Measurements from ENCODE around the gene GLDN.
"Not testable (repeated sequence)": the region's sequence is repeated elsewhere in the genome, so short reads cannot be mapped to it uniquely, and the experiment has no call there.

DNA sequence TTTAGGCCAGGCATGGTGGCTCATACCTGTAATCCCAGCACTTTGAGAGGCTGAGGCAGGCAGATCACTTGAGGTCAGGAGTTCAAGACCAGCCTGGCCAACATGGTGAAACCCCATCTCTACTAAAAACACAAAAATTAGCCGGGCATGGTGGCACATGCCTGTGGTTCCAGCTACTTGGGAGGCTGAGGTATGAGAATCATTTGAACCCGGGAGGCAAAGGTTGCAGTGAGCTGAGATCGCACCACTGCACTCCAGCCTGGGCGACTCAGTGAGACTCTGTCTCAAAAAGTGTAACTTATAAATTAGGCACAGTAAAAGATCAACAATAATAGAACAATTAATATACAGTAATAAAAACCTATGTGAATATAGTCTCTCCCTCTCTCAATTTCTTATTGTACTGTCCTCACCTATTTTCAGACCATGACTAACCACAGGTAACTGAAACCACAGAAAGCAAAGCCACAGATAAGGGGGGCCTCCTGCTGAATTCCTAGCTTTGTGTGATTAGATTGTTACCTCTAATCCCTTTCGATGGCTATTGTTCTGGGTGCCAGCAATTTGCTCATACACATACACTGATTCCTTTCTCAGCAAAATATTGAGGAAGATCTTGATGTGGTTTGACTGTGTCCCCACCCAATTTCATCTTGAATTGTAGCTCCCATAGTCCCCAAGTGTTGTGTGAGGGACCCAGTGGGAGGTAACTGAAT, 104.7 kb downstream of the GLDN start:
- TF ChIP-seq, protein P1, sequence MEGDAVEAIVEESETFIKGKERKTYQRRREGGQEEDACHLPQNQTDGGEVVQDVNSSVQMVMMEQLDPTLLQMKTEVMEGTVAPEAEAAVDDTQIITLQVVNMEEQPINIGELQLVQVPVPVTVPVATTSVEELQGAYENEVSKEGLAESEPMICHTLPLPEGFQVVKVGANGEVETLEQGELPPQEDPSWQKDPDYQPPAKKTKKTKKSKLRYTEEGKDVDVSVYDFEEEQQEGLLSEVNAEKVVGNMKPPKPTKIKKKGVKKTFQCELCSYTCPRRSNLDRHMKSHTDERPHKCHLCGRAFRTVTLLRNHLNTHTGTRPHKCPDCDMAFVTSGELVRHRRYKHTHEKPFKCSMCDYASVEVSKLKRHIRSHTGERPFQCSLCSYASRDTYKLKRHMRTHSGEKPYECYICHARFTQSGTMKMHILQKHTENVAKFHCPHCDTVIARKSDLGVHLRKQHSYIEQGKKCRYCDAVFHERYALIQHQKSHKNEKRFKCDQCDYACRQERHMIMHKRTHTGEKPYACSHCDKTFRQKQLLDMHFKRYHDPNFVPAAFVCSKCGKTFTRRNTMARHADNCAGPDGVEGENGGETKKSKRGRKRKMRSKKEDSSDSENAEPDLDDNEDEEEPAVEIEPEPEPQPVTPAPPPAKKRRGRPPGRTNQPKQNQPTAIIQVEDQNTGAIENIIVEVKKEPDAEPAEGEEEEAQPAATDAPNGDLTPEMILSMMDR (IDR thresholded peaks at IDR 0.05; ENCODE audit: control extremely low read depth in 1 of 3, insufficient read depth in 1 of 3, low read depth in 1 of 3, low read length in 3 of 3): not testable (repeated sequence)
- TF ChIP-seq POLR2AphosphoS5, NRF1, JUN (IDR thresholded peaks at IDR 0.05; ENCODE audit: low read depth, low read length): not testable (repeated sequence)
- TF ChIP-seq, protein P2, sequence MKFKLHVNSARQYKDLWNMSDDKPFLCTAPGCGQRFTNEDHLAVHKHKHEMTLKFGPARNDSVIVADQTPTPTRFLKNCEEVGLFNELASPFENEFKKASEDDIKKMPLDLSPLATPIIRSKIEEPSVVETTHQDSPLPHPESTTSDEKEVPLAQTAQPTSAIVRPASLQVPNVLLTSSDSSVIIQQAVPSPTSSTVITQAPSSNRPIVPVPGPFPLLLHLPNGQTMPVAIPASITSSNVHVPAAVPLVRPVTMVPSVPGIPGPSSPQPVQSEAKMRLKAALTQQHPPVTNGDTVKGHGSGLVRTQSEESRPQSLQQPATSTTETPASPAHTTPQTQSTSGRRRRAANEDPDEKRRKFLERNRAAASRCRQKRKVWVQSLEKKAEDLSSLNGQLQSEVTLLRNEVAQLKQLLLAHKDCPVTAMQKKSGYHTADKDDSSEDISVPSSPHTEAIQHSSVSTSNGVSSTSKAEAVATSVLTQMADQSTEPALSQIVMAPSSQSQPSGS (IDR thresholded peaks at IDR 0.05; ENCODE audit: low read length): not testable (repeated sequence)
